ENCODE data around the gene SERHL2. TPM values are rescaled to one million over a fixed set of nuclear protein-coding genes. Genes with fewer than 3 reads are reported as not detected.

The SERHL2 gene
- total RNA-seq, 1 experiment from 2014 or later, result 1.0 TPM

DNA sequence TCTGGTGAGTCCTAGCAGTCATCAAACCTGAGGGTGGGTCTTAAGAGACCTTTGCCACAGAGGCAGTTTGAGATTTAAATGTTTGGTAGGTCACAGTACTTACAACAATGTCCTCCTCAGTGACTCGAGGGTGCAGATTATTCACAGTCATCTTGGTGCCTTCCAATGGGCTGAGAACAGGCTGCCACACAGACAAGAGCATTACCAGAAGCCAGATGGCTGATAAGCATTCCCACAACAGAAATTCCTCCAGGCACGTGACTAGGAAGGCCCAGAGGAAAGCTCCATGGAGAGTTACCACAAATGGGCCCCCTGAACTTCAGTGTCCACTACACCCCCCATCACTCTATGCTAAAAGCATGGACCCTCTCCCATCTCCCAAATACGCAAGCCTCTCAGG, 41.7 kb downstream of the SERHL2 start:
- no peak overlapping the region for H3K18ac ChIP-seq (ENCODE audit: insufficient read length, low read depth, low read length)
- no peak overlapping the region for H3K27ac ChIP-seq (ENCODE audit: insufficient read length, low read depth, low read length)
- H3K27me3 ChIP-seq (ENCODE audit: insufficient read depth, low read length), result no peaks in the 10 kb centered on the region
- H2BK12ac ChIP-seq (ENCODE audit: insufficient read length, low read depth, low read length), result no peak overlapping the region
- no peak overlapping the region for H3K4ac ChIP-seq (ENCODE audit: low read depth, low read length)
- no peak overlapping the region for H2BK20ac ChIP-seq (ENCODE audit: low read depth, low read length, poor library complexity, severe bottlenecking)
- H3K27me3 Mint-ChIP-seq (ENCODE audit: low read depth), result no peaks in the 10 kb centered on the region
- no peak overlapping the region for H2AK5ac ChIP-seq (ENCODE audit: insufficient read length, low read length)
- no peak overlapping the region for H3K14ac ChIP-seq (ENCODE audit: insufficient read depth, low read length)
- H2BK120ac ChIP-seq (ENCODE audit: low read depth, low read length, poor library complexity, severe bottlenecking), result no peak overlapping the region
- no peak overlapping the region for H2AFZ ChIP-seq (ENCODE audit: low read length)
- no peak overlapping the region for H2BK5ac ChIP-seq (ENCODE audit: insufficient read length, low read length)
- H3K9me3 Mint-ChIP-seq, result no peaks in the 10 kb centered on the region
- no peaks in the 10 kb centered on the region for H4K20me1 ChIP-seq (ENCODE audit: control insufficient read depth, insufficient read depth, insufficient read length)
- no peak for DNase-seq
- no peak for TF ChIP-seq CTCF (conservative IDR thresholded peaks at IDR 0.05)
- no peaks in the 10 kb centered on the region for H3K79me2 ChIP-seq (ENCODE audit: insufficient read depth, low read length)
- H3K36me3 Mint-ChIP-seq (ENCODE audit: insufficient read depth in 1 of 3, low read depth in 3 of 3), result peaks cover 51 to 93% (median 90%) of the 10 kb centered on the region in 3 experiments; a peak in 6 of 7 replicates
- WGBS (ENCODE audit: extremely low coverage, insufficient read length, low lambda C conversion rate), result no CpG with 5 or more reads among the region's 3 CpGs
- no peak overlapping the region for H3K9ac ChIP-seq (ENCODE audit: extremely low read depth, insufficient read length, low read length)
- H3T11ph ChIP-seq (ENCODE audit: low read length), result no peak overlapping the region
- H3K9me3 ChIP-seq (ENCODE audit: control insufficient read depth, low read depth, low read length), result no peaks in the 10 kb centered on the region
- H4K5ac ChIP-seq (ENCODE audit: insufficient read length, low read depth, low read length), result no peak overlapping the region
- H2BK15ac ChIP-seq (ENCODE audit: low read depth, low read length), result no peak overlapping the region
- H3K4me1 Mint-ChIP-seq, result no peaks in the 10 kb centered on the region
- H3K27ac Mint-ChIP-seq, result no peak overlapping the region; a peak in 1 of 7 replicates
- H3K56ac ChIP-seq (ENCODE audit: insufficient read length, low read depth, low read length), result no peak overlapping the region
- H3K4me1 ChIP-seq (ENCODE audit: insufficient read depth, low read length), result no peaks in the 10 kb centered on the region; the same call in 1 of the 2 replicates
- H3K23me2 ChIP-seq (ENCODE audit: insufficient read length, low read depth, low read length, poor library complexity, severe bottlenecking), result no peaks in the 10 kb centered on the region
- H4K8ac ChIP-seq (replicated peaks; ENCODE audit: insufficient read length, low read depth, low read length), result no peak overlapping the region
- no peak overlapping the region for H3K4me2 ChIP-seq (ENCODE audit: insufficient read depth, insufficient read length, low read length)
- peaks cover 3% of the 10 kb centered on the region for H3K79me1 ChIP-seq (ENCODE audit: insufficient read depth, low read depth, low read length, poor library complexity, severe bottlenecking)
- no peak overlapping the region for H4K91ac ChIP-seq (ENCODE audit: insufficient read length, low read depth, low read length)
- H3K23ac ChIP-seq (ENCODE audit: insufficient read length, low read depth, low read length), result no peak overlapping the region
- H3K4me3 Mint-ChIP-seq, result no peak overlapping the region
